ENCODE data around the gene LONP1.

LONP1 gene

DNA sequence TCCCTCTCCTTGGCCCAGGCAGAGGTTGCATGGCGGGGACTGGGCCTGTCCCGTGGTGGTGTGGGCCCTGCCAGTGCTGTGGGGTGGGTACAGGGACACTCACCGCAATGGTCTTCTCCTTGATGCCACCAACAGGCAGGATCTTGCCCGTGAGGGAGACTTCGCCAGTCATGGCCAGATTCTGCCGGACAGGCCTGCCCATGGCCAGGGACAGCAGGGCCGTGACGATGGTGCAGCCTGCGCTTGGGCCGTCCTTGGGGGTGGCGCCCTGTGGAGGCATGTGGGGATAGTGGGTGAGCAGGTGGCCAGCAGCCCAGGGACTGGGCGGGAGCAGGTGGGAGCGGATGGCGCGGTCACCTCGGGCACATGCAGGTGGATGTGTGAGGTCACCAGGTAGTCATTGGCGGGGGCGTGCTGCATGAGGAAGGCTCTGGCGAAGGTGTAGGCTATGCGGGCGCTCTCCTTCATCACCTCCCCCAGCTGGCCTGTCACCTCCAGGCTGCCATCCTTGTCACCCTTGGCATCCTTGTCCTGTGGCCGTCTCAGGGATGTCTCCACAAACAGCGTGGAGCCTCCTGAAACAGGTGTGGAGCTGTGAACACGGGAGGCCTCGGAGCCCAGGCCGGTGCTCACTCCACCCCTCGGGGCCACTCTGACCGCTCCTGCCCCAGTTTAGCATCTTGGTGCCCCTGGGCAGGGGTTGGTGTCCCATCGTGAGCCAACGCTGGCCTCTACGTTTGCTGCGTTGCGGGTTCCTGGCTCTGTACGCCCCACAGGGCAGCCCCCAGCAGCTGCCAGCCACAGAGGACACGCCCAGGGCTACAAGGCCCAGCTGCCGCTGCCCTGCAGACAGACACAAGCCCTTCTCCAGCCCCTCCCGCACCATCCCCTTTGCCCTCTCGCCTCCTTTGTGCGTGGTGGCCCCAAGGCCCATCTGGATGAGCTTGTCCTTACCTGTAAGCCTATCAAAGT is 26.5 kb downstream of the LONP1 start (continued):
- no peak for TF ChIP-seq ZNF335 (tag by site-specific recombination; conservative IDR thresholded peaks at IDR 0.05)
- TF ChIP-seq ZNF324 (tag by site-specific recombination; IDR thresholded peaks at IDR 0.05), result no peak
- TF ChIP-seq ZNF518A (tag by site-specific recombination; conservative IDR thresholded peaks at IDR 0.05; ENCODE audit: low read depth), result no peak
- TF ChIP-seq ZNF768 (tag by site-specific recombination; IDR thresholded peaks at IDR 0.05), result no peak
- TF ChIP-seq OSR2 (tag by site-specific recombination; IDR thresholded peaks at IDR 0.05), result no peak
- 0 out of 2 replicates have a peak, but pooled peaks have one; percentile 20 for TF ChIP-seq ZNF391 (tag by site-specific recombination; IDR thresholded peaks at IDR 0.05; ENCODE audit: borderline replicate concordance, low read depth)
- TF ChIP-seq, protein P1, sequence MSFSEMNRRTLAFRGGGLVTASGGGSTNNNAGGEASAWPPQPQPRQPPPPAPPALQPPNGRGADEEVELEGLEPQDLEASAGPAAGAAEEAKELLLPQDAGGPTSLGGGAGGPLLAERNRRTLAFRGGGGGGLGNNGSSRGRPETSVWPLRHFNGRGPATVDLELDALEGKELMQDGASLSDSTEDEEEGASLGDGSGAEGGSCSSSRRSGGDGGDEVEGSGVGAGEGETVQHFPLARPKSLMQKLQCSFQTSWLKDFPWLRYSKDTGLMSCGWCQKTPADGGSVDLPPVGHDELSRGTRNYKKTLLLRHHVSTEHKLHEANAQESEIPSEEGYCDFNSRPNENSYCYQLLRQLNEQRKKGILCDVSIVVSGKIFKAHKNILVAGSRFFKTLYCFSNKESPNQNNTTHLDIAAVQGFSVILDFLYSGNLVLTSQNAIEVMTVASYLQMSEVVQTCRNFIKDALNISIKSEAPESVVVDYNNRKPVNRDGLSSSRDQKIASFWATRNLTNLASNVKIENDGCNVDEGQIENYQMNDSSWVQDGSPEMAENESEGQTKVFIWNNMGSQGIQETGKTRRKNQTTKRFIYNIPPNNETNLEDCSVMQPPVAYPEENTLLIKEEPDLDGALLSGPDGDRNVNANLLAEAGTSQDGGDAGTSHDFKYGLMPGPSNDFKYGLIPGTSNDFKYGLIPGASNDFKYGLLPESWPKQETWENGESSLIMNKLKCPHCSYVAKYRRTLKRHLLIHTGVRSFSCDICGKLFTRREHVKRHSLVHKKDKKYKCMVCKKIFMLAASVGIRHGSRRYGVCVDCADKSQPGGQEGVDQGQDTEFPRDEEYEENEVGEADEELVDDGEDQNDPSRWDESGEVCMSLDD (tag by site-specific recombination; IDR thresholded peaks at IDR 0.05), result 0 out of 2 replicates have a peak, but pooled peaks have one; percentile 32
- no peak for TF ChIP-seq ZNF221 (tag by site-specific recombination; IDR thresholded peaks at IDR 0.05; ENCODE audit: borderline replicate concordance)
- no peak for TF ChIP-seq ZNF223 (tag by site-specific recombination; IDR thresholded peaks at IDR 0.05)
- TF ChIP-seq IKZF3 (tag by site-specific recombination; IDR thresholded peaks at IDR 0.05), result no peak
- TF ChIP-seq, protein P2, sequence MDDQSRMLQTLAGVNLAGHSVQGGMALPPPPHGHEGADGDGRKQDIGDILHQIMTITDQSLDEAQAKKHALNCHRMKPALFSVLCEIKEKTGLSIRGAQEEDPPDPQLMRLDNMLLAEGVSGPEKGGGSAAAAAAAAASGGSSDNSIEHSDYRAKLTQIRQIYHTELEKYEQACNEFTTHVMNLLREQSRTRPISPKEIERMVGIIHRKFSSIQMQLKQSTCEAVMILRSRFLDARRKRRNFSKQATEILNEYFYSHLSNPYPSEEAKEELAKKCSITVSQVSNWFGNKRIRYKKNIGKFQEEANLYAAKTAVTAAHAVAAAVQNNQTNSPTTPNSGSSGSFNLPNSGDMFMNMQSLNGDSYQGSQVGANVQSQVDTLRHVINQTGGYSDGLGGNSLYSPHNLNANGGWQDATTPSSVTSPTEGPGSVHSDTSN (CRISPR knock-in tag; IDR thresholded peaks at IDR 0.05), result 0 out of 2 replicates have a peak, but pooled peaks have one; percentile 65
- TF ChIP-seq, protein P3, sequence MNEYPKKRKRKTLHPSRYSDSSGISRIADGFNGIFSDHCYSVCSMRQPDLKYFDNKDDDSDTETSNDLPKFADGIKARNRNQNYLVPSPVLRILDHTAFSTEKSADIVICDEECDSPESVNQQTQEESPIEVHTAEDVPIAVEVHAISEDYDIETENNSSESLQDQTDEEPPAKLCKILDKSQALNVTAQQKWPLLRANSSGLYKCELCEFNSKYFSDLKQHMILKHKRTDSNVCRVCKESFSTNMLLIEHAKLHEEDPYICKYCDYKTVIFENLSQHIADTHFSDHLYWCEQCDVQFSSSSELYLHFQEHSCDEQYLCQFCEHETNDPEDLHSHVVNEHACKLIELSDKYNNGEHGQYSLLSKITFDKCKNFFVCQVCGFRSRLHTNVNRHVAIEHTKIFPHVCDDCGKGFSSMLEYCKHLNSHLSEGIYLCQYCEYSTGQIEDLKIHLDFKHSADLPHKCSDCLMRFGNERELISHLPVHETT (tag by site-specific recombination; IDR thresholded peaks at IDR 0.05), result 0 out of 2 replicates have a peak, but pooled peaks have one; percentile 35
- TF ChIP-seq PRDM2 (tag by site-specific recombination; IDR thresholded peaks at IDR 0.05; ENCODE audit: borderline replicate concordance), result peak; percentile 85; the same call in 1 of the 2 replicates
- TF ChIP-seq WT1 (tag by site-specific recombination; IDR thresholded peaks at IDR 0.05), result no peak
- peak; percentile 76; the same call in 1 of the 2 replicates for TF ChIP-seq ZBTB6 (tag by site-specific recombination; IDR thresholded peaks at IDR 0.05)
- TF ChIP-seq EGR2 (tag by site-specific recombination; IDR thresholded peaks at IDR 0.05; ENCODE audit: low read depth), result peak; percentile 83
- no peak for TF ChIP-seq ZNF214 (tag by site-specific recombination; IDR thresholded peaks at IDR 0.05; ENCODE audit: borderline replicate concordance)
- no peak for TF ChIP-seq ZNF404 (tag by site-specific recombination; IDR thresholded peaks at IDR 0.05)
- TF ChIP-seq ZNF664 (tag by site-specific recombination; IDR thresholded peaks at IDR 0.05), result no peak
- no peak for TF ChIP-seq ZNF558 (tag by site-specific recombination; IDR thresholded peaks at IDR 0.05)
